PC-9 (cell line): ENCODE measurements around the gene KTI12. TPM values are rescaled to one million over a fixed set of nuclear protein-coding genes. Genes with fewer than 3 reads are reported as not detected.
"Not testable (repeated sequence)": the region's sequence is repeated elsewhere in the genome, so short reads cannot be mapped to it uniquely, and the experiment has no call there.

Source experiments
- BruUV-seq: library from RNA; stranded (reverse); fragments of 400-500 nt; replicated peaks from 2 replicates; lab custom pipeline; 2021; lab: Mats Ljungman, UMichigan
- CTCF ChIA-PET: fragments of 300-600 bp; sonication (Branson Sonifier 250); formaldehyde crosslinking; loops from one replicate; lab custom pipeline; 2022; ENCODE audit warnings: antibody characterized with exemption; lab: Charles Lee
- POLR2A ChIA-PET: fragments of 300-600 bp; sonication (Branson Sonifier 250); formaldehyde crosslinking; loops from one replicate; lab custom pipeline; 2022; ENCODE audit warnings: antibody characterized with exemption; ENCODE audit not compliant: unreplicated experiment; lab: Charles Lee
- DNase-seq, 2 experiments: peaks; one replicate each; pipeline versions ENCODE4 v3.0.0 to v3.0.0-alpha.2; 2015 to 2022; ENCODE audit warnings: mixed read lengths in 1 of 2
- H2AFZ ChIP-seq: fragments of 200-600 bp; sonication (generic); 2 replicates; pipeline ENCODE4 v1.8.1; 2017; ENCODE audit warnings: antibody characterized with exemption
- H3F3A ChIP-seq: fragments of 200-600 bp; sonication (generic); 2 replicates; pipeline ENCODE4 v1.8.1; 2017; ENCODE audit warnings: antibody characterized with exemption, mild to moderate bottlenecking, low read depth; ENCODE audit not compliant: insufficient read depth
- H3K27ac ChIP-seq: fragments of 200-600 bp; sonication (generic); 2 replicates; pipeline ENCODE4 v1.6.1; 2016; ENCODE audit warnings: mixed run types
- H3K27me3 ChIP-seq: fragments of 200-600 bp; sonication (generic); 2 replicates; pipeline ENCODE4 v1.6.1; 2016; ENCODE audit warnings: low read depth, mixed run types; ENCODE audit not compliant: insufficient read depth
- H3K36me3 ChIP-seq: fragments of 200-600 bp; sonication (generic); 2 replicates; pipeline ENCODE4 v1.6.1; 2016; ENCODE audit warnings: low read depth, mixed run types
- H3K4me1 ChIP-seq: fragments of 200-600 bp; sonication (generic); replicated peaks from 2 replicates; pipeline ENCODE4 v1.6.1; 2016; ENCODE audit warnings: mixed run types; ENCODE audit not compliant: insufficient read depth
- H3K4me2 ChIP-seq: fragments of 200-600 bp; sonication (generic); 2 replicates; pipeline ENCODE4 v1.6.1; 2017; ENCODE audit warnings: mixed run types
- H3K4me3 ChIP-seq: fragments of 200-600 bp; sonication (generic); 2 replicates; pipeline ENCODE4 v1.6.1; 2016; ENCODE audit warnings: mixed run types
- H3K79me2 ChIP-seq: fragments of 200-600 bp; sonication (generic); 2 replicates; pipeline ENCODE4 v1.6.1; 2017; ENCODE audit warnings: low read depth, mixed run types
- H3K9me2 ChIP-seq: fragments of 200-600 bp; sonication (generic); 2 replicates; pipeline ENCODE4 v1.8.1; 2017; ENCODE audit warnings: mild to moderate bottlenecking; ENCODE audit not compliant: insufficient read depth
- H3K9me3 ChIP-seq: fragments of 200-600 bp; sonication (generic); 2 replicates; pipeline ENCODE4 v1.8.1; 2016; ENCODE audit warnings: low read depth; ENCODE audit not compliant: insufficient read depth
- H4K20me1 ChIP-seq: fragments of 200-600 bp; sonication (generic); 2 replicates; pipeline ENCODE4 v1.8.1; 2017; ENCODE audit not compliant: insufficient read depth
- EZH2 ChIP-seq: fragments of 200-600 bp; sonication (generic); IDR thresholded peaks from 2 replicates; pipeline ENCODE4 v1.8.0; 2017; ENCODE audit warnings: antibody characterized with exemption, low read depth
- intact Hi-C: fragments of 100-400 bp; cut with micrococcal nuclease; formaldehyde crosslinking; loops from one replicate; pipeline ENCODE4 v1.10.0; 2022; ENCODE audit not compliant: unreplicated experiment
- total RNA-seq: library from RNA; stranded (reverse); gene quantifications from 2 replicates; pipeline ENCODE4 v1.2.3, GENCODE V29; 2021
- TF ChIP-seq, protein P1 (sequence below): fragments of 200-600 bp; sonication (generic); conservative IDR thresholded peaks from 2 replicates; pipeline ENCODE4 v1.6.1; 2017; ENCODE audit warnings: mixed run types, antibody characterized with exemption, mild to moderate bottlenecking, moderate library complexity

KTI12 gene
- total RNA-seq, 1 experiment from 2014 or later, result 9.5 TPM

DNA sequence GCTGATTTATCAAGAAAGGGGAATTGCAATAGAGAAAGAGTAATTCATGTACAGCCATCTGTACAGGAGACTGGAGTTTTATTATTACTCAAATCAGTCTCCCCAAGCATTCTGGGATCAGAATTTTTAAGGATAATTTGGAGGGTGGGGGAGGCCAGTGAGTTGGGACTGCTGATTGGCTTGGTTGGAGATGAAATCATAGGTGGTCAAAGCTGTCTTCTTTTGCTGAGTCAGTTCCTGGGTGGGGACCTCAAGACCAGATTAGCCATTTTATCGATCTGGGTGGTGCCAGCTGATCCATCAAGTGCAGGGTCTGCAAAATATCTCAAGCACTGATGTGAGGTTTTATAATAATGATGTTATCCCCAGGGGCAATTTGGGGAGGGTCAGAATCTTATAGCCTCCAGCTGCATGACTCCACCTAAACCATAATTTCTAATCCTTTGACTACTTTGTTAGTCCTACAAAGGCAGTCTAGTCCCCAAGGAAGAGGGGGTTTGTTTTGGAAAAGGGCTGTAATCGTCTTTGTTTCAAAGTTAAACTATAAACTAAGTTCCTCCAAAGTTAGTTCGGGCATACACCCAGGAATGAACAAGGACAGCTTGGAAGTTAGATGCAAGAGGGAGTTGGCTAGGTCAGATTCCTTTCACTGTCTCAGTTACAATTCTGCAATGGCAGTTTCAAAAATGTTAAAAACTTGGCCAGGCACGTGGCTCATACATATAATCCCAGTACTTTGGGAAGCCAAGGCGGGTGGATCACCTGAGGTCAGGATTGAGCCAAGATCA, 26.2 kb downstream of the KTI12 start:
- Histone ChIP-seq H3K36me3 (no peaks in the 10 kb centered on the region), H3K27ac (no peak overlapping the region), H3F3A (no peaks in the 10 kb centered on the region), H3K79me2 (no peaks in the 10 kb centered on the region), H3K9me3 (no peaks in the 10 kb centered on the region), H4K20me1 (no peaks in the 10 kb centered on the region), H3K4me2 (no peak overlapping the region), H3K9me2 (no peaks in the 10 kb centered on the region), H3K27me3 (no peaks in the 10 kb centered on the region), H2AFZ (no peak overlapping the region), H3K4me1 (peaks cover 7% of the 10 kb centered on the region; the same call in 1 of the 2 replicates), H3K4me3 (no peak overlapping the region)
- no peak for DNase-seq
- TF ChIP-seq, protein P1, sequence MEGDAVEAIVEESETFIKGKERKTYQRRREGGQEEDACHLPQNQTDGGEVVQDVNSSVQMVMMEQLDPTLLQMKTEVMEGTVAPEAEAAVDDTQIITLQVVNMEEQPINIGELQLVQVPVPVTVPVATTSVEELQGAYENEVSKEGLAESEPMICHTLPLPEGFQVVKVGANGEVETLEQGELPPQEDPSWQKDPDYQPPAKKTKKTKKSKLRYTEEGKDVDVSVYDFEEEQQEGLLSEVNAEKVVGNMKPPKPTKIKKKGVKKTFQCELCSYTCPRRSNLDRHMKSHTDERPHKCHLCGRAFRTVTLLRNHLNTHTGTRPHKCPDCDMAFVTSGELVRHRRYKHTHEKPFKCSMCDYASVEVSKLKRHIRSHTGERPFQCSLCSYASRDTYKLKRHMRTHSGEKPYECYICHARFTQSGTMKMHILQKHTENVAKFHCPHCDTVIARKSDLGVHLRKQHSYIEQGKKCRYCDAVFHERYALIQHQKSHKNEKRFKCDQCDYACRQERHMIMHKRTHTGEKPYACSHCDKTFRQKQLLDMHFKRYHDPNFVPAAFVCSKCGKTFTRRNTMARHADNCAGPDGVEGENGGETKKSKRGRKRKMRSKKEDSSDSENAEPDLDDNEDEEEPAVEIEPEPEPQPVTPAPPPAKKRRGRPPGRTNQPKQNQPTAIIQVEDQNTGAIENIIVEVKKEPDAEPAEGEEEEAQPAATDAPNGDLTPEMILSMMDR, result no peak
- intact Hi-C loops, result loop anchor here (10.0 kb wide), 2 partner anchors 173 to 1233 kb away; no protein-coding TSS in a partner anchor
- BruUV-seq, result no TSS peak
- POLR2A ChIA-PET, result no interaction called here
- CTCF ChIA-PET, result interaction anchor here (0.6 kb wide), 1 partner anchor 341 kb away, joined by 3 read pairs; no protein-coding TSS in a partner anchor

DNA sequence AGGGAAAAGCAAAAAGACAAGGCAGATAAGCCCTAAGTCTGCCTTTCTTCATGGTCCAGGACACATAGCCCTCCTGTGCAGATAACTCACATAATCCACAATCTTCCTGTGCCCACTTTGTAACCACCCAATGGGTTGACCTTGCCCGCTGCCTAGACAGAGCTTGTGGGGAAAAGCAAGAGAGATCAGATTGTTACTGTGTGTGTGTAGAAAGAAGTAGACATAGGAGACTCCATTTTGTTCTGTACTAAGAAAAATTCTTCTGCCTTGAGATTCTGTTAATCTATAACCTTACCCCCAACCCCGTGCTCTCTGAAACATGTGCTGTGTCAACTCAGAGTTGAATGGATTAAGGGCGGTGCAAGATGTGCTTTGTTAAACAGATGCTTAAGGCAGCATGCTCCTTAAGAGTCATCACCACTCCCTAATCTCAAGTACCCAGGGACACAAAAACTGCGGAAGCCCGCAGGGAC, 27.5 kb downstream of the KTI12 start:
- DNase-seq, H3K36me3 ChIP-seq, H3K27me3 ChIP-seq, H3K4me3 ChIP-seq, H2AFZ ChIP-seq, H3K9me3 ChIP-seq, H3K27ac ChIP-seq, H3K4me1 ChIP-seq, H3K79me2 ChIP-seq, H4K20me1 ChIP-seq, H3K4me2 ChIP-seq, H3F3A ChIP-seq, BruUV-seq, H3K9me2 ChIP-seq: not testable (repeated sequence)
- CTCF ChIA-PET, result interaction anchor here (0.6 kb wide), 1 partner anchor 915 kb away, joined by 5 read pairs; the partner anchor contains the start of gene ECHDC2
- POLR2A ChIA-PET, result interaction anchor here (0.6 kb wide), 1 partner anchor 493 kb away, joined by 4 read pairs; no protein-coding TSS in a partner anchor
- intact Hi-C loops, result loop anchor here (10.0 kb wide), 2 partner anchors 171 to 1231 kb away; no protein-coding TSS in a partner anchor

DNA sequence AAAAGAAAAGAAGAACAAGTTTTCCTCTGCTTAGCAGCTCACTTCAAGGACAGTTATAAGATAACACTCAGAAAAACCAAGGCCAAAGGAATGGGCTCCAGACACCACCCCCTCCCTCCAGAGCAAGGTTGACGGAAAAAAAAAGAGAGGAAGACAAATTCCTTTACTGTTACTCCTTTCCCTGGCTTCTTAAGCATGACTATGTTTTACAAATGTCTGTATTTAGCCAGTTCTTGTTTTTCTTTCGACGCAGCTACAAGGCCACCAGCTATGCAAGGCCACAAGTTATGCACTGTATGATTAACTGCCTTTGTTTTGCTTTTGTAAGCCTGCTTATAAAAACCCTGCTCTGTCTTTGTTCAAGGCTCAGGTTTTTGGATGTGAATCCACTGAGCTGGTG, 28.1 kb downstream of the KTI12 start:
- H3K4me3 ChIP-seq, H3K9me3 ChIP-seq, H3K4me2 ChIP-seq, H3K27me3 ChIP-seq, H3K27ac ChIP-seq, H3K36me3 ChIP-seq, H2AFZ ChIP-seq, DNase-seq, H3K79me2 ChIP-seq, H3K4me1 ChIP-seq, H3F3A ChIP-seq, H4K20me1 ChIP-seq, H3K9me2 ChIP-seq, BruUV-seq: not testable (repeated sequence)
- ChIA-PET CTCF (interaction anchor here (0.6 kb wide), 1 partner anchor 916 kb away, joined by 5 read pairs; the partner anchor contains the start of gene ECHDC2), POLR2A (interaction anchor here (0.6 kb wide), 1 partner anchor 492 kb away, joined by 4 read pairs; no protein-coding TSS in a partner anchor)
- intact Hi-C loops, result loop anchor here (10.0 kb wide), 2 partner anchors 171 to 1231 kb away; no protein-coding TSS in a partner anchor

DNA sequence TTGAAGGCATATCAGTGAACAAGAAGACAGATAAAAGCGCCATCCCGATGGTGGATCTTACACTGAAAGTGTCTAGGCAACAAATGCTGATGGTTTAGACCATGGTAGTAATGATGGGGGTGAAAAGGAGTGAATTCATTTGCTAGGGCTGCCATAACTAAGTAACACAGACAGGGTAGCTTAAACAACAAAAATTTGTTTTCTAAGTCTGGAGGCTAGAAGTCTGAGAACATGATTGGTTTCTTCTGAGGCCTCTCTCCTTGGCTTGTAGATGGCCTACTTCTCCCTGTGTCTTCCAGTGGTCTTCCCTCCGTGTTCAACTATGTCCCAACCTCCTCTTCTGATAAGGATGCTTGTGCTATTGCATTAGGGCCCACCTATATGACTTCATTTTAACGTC, 29.7 kb downstream of the KTI12 start:
- H4K20me1 ChIP-seq, result no peaks in the 10 kb centered on the region

More for the DNA sequence above, 29.7 kb downstream of the KTI12 start:
- Histone ChIP-seq H2AFZ (no peak overlapping the region), H3K4me2 (no peak overlapping the region), H3K4me1 (no peaks in the 10 kb centered on the region), H3K36me3 (no peaks in the 10 kb centered on the region), H3K9me3 (no peaks in the 10 kb centered on the region), H3K27ac (no peak overlapping the region), H3K79me2 (no peaks in the 10 kb centered on the region), H3F3A (no peaks in the 10 kb centered on the region), H3K27me3 (no peaks in the 10 kb centered on the region), H3K9me2 (no peaks in the 10 kb centered on the region), H3K4me3 (no peak overlapping the region)
- ChIA-PET POLR2A (no interaction called here), CTCF (no interaction called here)
- intact Hi-C loops, result loop anchor here (5.0 to 10.0 kb wide), 3 partner anchors 169 to 1229 kb away; no protein-coding TSS in a partner anchor
- no TSS peak for BruUV-seq
- TF ChIP-seq EZH2, result no peak
- TF ChIP-seq, protein P1, result no peak
- DNase-seq, result no peak
